Mononuclear cell (primary cell): ENCODE measurements around the gene CARD19. TPM values are rescaled to one million over a fixed set of nuclear protein-coding genes. Genes with fewer than 3 reads are reported as not detected.
A peak's percentile ranks its signal among the peaks of the same experiment; 100 is the strongest.

ENCODE experiments used
- H3K27me3 ChIP-seq: 2 replicates; pipeline ENCODE4 v1.6.0; 2011; ENCODE audit warnings: low read length, control low read depth; ENCODE audit not compliant: insufficient read depth
- H3K4me1 ChIP-seq: 2 replicates; pipeline ENCODE4 v1.5.1; 2011; ENCODE audit warnings: mild to moderate bottlenecking, low read length, control low read depth; ENCODE audit not compliant: insufficient read depth
- H3K4me3 ChIP-seq: 2 replicates; pipeline ENCODE4 v1.5.1; 2011; ENCODE audit warnings: mild to moderate bottlenecking, low read length, moderate library complexity
- H3K9me3 ChIP-seq: 2 replicates; pipeline ENCODE4 v1.5.1; 2011; ENCODE audit warnings: low read depth, mild to moderate bottlenecking, control low read depth, low read length
- total RNA-seq: library from RNA; depleted of rRNA; stranded (reverse); fragments of >200 nt; gene quantifications from one replicate; pipeline ENCODE4 v1.2.3, GENCODE V29; 2012

Gene CARD19
- total RNA-seq, 1 donor = 117 TPM

- Histone ChIP-seq H3K4me3 (no peak overlapping the region), H3K9me3 (no peaks in the 10 kb centered on the region), H3K27me3 (no peaks in the 10 kb centered on the region), H3K4me1 (peaks cover 94% of the 10 kb centered on the region)
Measured at GRCh38 chr9:93126151-93126781, 30.2 kb downstream of the CARD19 start.

- peaks cover 94% of the 10 kb centered on the region for H3K4me1 ChIP-seq
- H3K27me3 ChIP-seq = no peaks in the 10 kb centered on the region
- no peak overlapping the region for H3K4me3 ChIP-seq
- no peaks in the 10 kb centered on the region for H3K9me3 ChIP-seq
Measured at GRCh38 chr9:93126825-93127368, 30.9 kb downstream of the CARD19 start.

DNA sequence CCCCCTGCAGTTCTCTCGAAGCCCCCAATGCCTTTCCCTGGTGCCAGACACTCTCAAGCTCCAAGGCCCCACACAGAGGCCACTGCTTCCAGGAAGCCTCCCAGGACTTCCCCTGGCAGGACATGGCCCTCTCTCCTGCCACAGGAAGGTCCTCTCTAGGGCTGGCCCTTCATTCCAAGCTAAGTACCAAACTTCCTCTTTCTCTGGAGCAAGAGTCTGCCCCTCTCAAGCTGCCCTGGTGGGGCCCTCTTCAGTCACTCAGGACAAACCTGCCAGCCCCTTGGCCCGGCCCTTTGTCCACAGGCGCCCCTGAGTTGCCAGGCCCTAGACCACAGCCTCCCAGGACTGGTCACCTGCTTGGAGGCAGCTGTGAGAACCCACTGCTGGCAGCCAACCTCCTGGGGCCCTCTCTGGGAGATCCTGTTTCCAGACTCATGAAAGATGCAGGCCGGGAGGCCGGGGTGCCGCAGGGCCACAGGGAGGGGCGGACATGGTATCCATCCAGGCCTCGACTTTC lies 31.4 kb downstream of the CARD19 start:
- Histone ChIP-seq H3K4me1 (peaks cover 97% of the 10 kb centered on the region), H3K4me3 (no peak overlapping the region), H3K27me3 (no peaks in the 10 kb centered on the region), H3K9me3 (no peaks in the 10 kb centered on the region)

GRCh38 chr9:93128011-93128714 lies 32.1 kb downstream of the CARD19 start:
- Histone ChIP-seq H3K4me1 (peaks cover 99% of the 10 kb centered on the region), H3K27me3 (no peaks in the 10 kb centered on the region)

DNA sequence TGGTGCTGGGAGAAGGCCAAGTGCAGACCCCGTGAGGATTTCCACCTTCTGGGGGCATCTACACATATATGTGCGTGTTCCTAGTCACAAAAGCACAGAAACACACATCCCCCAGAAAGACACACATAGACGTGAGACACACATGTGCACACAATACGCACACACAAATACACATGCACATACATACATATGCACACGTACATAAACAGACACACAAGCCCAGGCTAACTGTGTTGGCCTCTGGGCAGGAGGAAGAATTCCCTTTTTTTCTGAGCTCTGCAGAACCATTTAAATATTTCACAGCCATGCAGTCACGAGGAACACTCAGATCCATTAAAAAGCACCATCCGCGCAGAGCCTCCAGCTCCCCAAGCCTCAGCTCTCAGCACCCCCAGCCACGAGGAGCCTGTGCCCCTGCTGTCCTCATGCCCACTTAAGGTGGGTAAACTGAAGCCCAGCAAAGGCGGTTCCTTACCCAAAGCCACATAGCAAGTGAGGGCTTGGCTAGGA lies 32.8 kb downstream of the CARD19 start:
- peaks cover 99% of the 10 kb centered on the region for H3K4me1 ChIP-seq
- H3K27me3 ChIP-seq = no peaks in the 10 kb centered on the region
- no peaks in the 10 kb centered on the region for H3K9me3 ChIP-seq
- no peak overlapping the region for H3K4me3 ChIP-seq

More at GRCh38 chr9:93128011-93128714, 32.1 kb downstream of the CARD19 start:
- H3K4me3 ChIP-seq = no peak overlapping the region
- no peaks in the 10 kb centered on the region for H3K9me3 ChIP-seq

DNA sequence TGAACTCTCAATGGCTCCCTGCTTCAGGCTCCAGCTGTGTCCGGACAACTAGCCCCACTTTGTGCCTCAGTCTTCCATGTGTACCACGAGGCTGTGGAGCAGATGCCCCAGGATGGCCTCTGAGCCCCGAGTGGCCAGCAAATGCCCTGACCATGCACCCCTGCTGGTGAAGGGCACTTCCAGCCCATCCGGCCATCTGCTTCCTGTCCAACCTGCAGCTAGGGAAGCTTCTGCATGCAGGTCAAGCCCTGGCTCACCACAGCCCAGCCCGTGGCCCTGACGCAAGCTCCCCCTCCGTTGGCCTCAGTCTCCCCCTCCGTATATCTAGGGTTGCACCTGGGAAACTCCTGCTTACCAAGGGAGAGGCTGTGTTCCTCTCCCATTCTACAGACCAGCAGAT lies 33.3 kb downstream of the CARD19 start:
- Histone ChIP-seq H3K4me3 (no peak overlapping the region), H3K4me1 (peaks cover 94% of the 10 kb centered on the region), H3K9me3 (no peaks in the 10 kb centered on the region), H3K27me3 (no peaks in the 10 kb centered on the region)

- Histone ChIP-seq H3K9me3 (no peaks in the 10 kb centered on the region), H3K4me3 (no peak overlapping the region), H3K4me1 (peaks cover 93% of the 10 kb centered on the region), H3K27me3 (no peaks in the 10 kb centered on the region)
Measured at GRCh38 chr9:93129691-93130500, 33.9 kb downstream of the CARD19 start.

GRCh38 chr9:93130861-93131481 lies 35.0 kb downstream of the CARD19 start:
- no peaks in the 10 kb centered on the region for H3K27me3 ChIP-seq
- peaks cover 88% of the 10 kb centered on the region for H3K4me1 ChIP-seq
- no peaks in the 10 kb centered on the region for H3K9me3 ChIP-seq
- H3K4me3 ChIP-seq = no peak overlapping the region

DNA sequence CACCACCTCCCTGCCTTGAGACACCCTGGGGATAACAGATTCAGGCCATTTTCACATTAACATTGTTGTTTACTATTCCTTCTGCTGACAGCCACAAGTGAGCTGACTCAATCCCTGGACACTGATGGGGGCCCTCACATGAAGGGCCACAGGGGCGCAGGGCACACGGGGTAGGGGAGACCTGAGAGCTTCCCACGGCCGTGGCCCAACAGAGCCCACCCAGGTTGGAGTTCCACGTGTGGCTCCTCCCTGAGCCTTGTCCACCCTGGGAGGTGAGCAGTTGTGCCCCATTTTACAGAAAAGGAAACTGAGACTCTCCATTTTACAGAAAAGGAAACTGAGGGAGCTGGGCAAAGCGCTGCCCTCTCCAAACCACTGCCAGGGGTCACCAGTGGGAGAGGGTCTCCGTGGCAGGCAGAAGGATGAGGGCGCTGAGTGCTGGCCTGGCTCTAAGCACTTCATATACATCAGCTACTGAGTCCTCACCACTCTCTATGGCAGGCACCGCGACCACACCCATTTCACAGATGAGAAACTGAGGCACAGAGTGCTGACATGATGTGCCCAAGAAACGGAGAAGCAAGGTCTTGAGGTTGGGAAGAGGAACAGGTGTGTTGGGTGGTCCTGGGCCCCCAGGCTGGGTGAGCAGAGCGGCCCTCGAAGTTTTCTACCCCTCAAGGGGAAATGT lies 35.7 kb downstream of the CARD19 start:
- Histone ChIP-seq H3K4me1 (peaks cover 81% of the 10 kb centered on the region), H3K27me3 (no peaks in the 10 kb centered on the region), H3K9me3 (no peaks in the 10 kb centered on the region), H3K4me3 (peak overlapping the region; percentile 72)

DNA sequence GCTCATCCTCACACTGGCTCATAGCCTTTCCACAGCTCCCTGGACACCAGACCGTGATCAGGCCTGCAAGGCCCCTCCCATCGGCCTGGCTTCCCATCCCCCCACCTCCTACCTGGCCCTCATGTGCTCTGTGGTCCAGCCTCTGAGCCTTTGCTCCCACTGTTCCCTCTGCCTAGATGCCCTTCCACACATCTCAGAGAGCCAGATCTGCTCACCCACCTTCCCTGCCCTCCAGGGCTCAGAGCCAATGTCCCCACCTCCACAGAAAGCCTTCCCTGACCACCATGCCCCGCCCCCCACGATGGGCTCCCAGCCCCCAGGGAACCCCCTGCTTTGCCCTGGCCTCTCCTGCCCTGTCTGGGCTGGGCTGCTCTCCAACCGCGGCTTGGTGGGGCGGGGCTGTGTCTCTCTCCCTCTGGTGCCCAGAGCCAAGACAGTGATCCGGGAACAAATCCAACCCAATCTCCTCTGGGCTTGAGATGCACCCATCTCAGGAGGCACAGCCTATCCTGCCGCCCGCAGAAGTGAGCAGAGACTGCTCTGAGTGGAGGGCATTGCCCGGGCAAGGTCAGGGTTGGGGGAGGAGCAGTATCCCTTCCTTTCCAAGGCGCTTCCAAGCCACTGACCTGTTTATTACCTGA lies 36.4 kb downstream of the CARD19 start:
- Histone ChIP-seq H3K9me3 (no peaks in the 10 kb centered on the region), H3K4me3 (peak overlapping the region; percentile 72), H3K27me3 (no peaks in the 10 kb centered on the region), H3K4me1 (peaks cover 74% of the 10 kb centered on the region)

DNA sequence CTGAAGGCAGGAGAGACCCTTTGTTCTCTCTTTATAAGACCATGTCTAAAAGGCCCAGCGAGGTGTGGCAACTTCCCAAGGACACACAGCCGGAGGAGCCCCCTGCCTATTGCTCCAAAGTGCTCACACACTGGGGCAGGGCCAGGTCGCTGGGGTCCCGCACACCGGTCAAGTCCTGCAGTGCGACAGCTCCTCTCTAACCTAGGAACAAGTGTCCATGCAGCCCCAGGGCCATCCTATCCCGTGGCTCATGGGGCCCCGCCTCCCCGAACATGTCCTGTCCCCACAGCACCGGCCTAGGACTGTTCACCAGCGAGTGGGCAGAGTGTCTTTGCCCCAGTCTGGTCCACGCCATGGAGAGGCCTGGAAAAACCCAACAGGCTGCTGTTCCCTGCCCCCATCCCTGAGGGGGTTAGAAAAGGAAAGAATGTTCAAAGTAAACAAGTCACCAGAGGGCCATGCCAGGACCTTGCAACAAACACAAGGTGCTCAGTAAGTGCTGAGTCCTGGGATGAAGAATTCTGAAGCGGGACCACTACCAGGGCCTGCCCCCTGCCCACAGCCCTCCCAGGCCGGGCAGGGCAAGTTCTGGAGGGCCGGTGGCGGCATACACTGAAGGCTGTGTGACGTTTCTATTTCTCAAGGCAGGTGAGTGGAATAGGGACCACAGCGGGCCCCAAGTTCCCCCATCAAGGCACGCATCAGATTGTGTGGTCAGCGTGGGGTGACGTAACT lies 37.1 kb downstream of the CARD19 start:
- Histone ChIP-seq H3K27me3 (no peaks in the 10 kb centered on the region), H3K4me3 (peak overlapping the region; percentile 72), H3K4me1 (peaks cover 72% of the 10 kb centered on the region), H3K9me3 (no peaks in the 10 kb centered on the region)

- Histone ChIP-seq H3K9me3 (no peaks in the 10 kb centered on the region), H3K27me3 (no peaks in the 10 kb centered on the region), H3K4me3 (peak overlapping the region; percentile 72), H3K4me1 (peaks cover 70% of the 10 kb centered on the region)
Measured at GRCh38 chr9:93133681-93134014, 37.6 kb downstream of the CARD19 start.

DNA sequence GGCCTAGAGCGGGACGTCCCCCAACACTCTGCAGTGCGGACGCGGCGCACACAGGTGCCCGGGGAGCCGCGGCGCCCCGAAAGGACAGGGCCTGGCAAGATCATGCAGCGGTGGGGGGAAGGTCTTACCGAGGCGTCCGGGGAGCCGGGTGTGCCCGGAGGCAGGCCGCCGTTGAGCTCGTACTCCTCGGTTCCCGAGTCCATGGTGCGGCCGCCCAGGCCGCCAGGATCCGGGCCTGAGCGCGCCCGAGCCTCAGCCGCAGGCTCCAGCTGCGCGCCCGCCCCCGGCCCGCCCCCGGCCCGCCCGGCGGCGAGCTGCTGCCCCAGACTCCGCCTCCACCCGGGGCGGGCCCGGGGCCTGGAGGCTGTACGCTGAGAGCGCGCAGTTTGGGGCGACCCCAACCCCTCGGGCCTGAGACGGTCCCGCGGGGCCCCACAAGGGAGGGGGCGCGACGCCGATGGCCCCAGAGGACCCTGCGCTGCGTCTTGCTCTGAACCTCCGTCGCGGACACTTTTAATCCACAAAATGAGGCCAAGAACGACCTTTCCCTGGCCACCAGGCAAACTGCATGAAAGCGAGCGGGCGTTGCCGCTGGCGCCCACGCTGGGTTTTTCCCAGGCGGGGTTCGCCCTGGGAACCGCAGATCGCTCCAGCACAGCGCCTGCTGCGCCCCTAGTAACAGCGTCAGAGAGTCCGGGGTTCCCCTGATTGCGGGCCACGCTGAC lies 38.2 kb downstream of the CARD19 start, which contains the start of gene NINJ1:
NINJ1 (minus strand) TSS at position 237 of the 725 bp plus-strand sequence; CDS start at position 203, 34 bp downstream.
- H3K4me3 ChIP-seq = peak within 1 kb of the TSS; percentile 72

More for the DNA sequence above, 38.2 kb downstream of the CARD19 start, which contains the start of gene NINJ1:
- no peaks in the 10 kb centered on the region for H3K9me3 ChIP-seq
- peaks cover 65% of the 10 kb centered on the region for H3K4me1 ChIP-seq
- H3K27me3 ChIP-seq = no peaks in the 10 kb centered on the region
